ENCODE data around the gene CASTOR1.
A peak's percentile ranks its signal among the peaks of the same experiment; 100 is the strongest.

Gene CASTOR1

GRCh38 chr22:30294830-30295229 lies 5.5 kb upstream of the CASTOR1 start:
- DNase-seq (ENCODE audit: low read depth): no peak
- TF ChIP-seq CTCF (IDR thresholded peaks at IDR 0.05; ENCODE audit: insufficient read depth, low read depth, low read length, missing control alignments): no peak
- H3K4me3 ChIP-seq (ENCODE audit: low read length): no peak overlapping the region

GRCh38 chr22:30294066-30294465 lies 4.8 kb upstream of the CASTOR1 start:
- no peak for DNase-seq (ENCODE audit: low read depth)
- no peak overlapping the region for H3K4me3 ChIP-seq (ENCODE audit: low read length)
- TF ChIP-seq CTCF (IDR thresholded peaks at IDR 0.05; ENCODE audit: insufficient read depth, low read depth, low read length, missing control alignments): no peak

- no peak overlapping the region for H3K4me3 ChIP-seq (ENCODE audit: low read length)
- no peak for TF ChIP-seq CTCF (IDR thresholded peaks at IDR 0.05; ENCODE audit: insufficient read depth, low read depth, low read length, missing control alignments)
- DNase-seq (ENCODE audit: low read depth): no peak
These were observed 3.7 kb upstream of the CASTOR1 start for GRCh38 chr22:30293026-30293425.

GRCh38 chr22:30292069-30292970 lies 3.0 kb upstream of the CASTOR1 start:
- no peak overlapping the region for H3K4me3 ChIP-seq (ENCODE audit: low read length)
- no peak for TF ChIP-seq CTCF (IDR thresholded peaks at IDR 0.05; ENCODE audit: insufficient read depth, low read depth, low read length, missing control alignments)
- DNase-seq (ENCODE audit: low read depth): no peak

GRCh38 chr22:30291058-30291892 lies 2.0 kb upstream of the CASTOR1 start:
- no peak overlapping the region for H3K4me3 ChIP-seq (ENCODE audit: low read length)
- peak; percentile 72 for DNase-seq (ENCODE audit: low read depth)
- TF ChIP-seq CTCF (IDR thresholded peaks at IDR 0.05; ENCODE audit: insufficient read depth, low read depth, low read length, missing control alignments): no peak

- DNase-seq (ENCODE audit: low read depth): peak; percentile 73
- H3K4me3 ChIP-seq (ENCODE audit: low read length): no peak overlapping the region
- no peak for TF ChIP-seq CTCF (IDR thresholded peaks at IDR 0.05; ENCODE audit: insufficient read depth, low read depth, low read length, missing control alignments)
These were observed 1.2 kb upstream of the CASTOR1 start for GRCh38 chr22:30290342-30291057.

Data from epithelial cell of esophagus (primary cell).